ENCODE measurements around the gene KRTAP10-8.
"Not testable (repeated sequence)": the region's sequence is repeated elsewhere in the genome, so short reads cannot be mapped to it uniquely, and the experiment has no call there.

The KRTAP10-8 gene

DNA sequence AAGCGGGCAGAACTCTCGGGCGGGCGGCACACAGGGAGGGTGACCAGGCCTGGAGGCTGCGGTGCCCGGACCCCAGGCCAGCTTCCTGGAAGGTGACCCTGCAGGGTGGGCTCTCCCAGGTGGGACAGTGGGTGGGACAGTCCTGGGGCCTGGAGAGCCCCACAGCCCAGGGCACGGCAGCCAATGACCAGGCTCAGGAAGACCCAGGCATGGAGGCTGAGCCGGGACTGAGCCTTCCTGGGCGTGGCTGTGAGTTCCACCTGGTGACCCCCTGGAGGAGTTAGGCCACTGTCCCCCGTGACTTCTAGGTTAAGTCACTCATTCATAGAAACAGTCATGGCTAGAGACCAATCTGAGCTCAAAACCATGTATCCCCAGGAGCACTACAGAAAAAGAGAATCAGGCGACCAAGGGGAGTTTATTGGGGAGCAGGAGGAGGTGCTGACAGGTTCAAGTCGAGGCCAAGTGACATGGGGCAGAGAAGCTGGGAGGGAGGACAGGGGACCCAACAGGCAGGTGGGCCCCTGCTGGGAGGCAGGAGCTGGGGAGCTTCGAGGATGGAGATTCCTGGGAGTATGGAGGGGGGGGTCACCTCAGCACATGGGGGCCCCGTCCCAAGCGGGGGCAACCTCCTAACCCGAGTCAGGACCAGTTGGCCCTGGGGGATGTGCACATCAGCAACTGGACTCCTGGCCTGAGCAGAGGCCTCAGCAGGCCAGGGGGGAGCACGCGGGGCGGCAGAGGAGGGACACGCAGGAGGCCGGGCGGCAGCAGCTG lies 32.6 kb upstream of the KRTAP10-8 start:
- DNase-seq (ENCODE audit: low read depth): no peak

GRCh38 chr21:44579833-44580144 lies 32.1 kb upstream of the KRTAP10-8 start:
- DNase-seq (ENCODE audit: low read depth): no peak

DNA sequence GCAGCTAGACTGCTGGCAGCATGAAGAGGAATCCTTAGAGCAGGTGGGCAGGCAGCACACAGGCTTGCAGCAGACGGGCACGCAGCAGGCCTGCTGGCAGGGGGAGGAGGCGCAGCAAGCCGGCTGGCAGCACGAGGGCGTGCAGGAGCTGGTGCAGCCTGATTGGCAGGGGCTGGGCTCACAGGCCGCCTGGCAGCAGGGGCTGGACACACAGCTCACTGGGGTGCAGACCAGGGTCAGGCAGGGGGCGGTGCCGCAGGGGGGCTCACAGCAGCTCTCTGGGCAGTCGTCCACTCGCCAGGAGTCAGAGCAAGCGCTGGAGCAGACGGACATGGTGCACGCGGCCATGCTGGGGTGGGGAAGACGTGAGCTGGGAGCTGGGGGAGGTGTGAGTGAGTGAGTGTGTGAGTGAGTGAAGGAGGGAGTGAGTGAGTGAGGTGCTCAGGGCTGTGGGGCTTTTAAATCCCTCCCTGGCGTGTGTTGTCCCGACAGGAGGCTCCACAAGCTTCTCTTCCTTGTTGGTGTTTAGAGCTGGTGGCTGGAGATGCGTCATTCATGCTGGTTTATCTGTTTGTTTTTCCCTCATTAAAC lies 31.6 kb upstream of the KRTAP10-8 start, which contains the start of gene KRTAP10-5:
Gene KRTAP10-5 (minus strand): TSS at position 374 of the 591 bp plus-strand sequence. CDS start 26 bp downstream, at position 348.
- not testable (repeated sequence) for DNase-seq (ENCODE audit: low read depth)

DNA sequence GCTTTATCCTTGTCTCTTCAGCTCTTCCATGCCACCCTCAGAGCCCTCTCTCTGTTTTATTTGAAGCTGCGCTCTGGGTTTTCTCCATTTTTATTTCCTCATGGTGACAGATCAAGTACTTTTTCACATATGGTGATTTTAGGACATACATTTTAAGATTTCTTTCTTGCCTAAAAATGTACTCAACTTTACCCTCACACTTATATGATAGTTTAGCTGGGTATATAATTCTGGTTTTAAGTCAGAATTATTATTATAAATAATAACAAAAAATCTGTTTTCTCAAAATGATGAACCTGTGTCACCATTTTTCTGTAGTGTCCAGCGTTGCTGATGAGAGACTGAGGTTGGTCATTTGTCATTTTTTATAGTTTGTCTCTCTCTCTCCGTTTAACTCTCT lies 30.7 kb upstream of the KRTAP10-8 start:
- no peak for DNase-seq (ENCODE audit: low read depth)

DNA sequence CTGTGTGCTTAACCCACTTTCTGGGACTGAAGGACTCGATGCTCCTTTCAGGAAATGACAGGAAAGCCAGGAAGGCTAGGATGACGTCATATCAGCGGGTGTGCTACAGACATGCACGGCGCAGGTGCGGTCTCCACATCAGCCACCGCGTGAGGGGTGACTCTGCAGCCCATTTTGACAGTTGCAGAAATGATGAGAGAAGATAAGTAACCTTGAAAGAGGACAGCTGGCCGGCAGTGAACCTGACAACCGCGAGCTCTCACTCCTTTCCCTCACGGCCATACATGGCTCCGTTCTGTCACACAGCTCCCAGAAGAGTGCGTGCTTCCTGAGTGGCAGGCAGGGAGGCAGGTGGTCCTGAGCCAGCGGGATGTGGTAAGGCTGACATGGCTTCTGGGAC lies 29.8 kb upstream of the KRTAP10-8 start:
- DNase-seq (ENCODE audit: low read depth): no peak

DNA sequence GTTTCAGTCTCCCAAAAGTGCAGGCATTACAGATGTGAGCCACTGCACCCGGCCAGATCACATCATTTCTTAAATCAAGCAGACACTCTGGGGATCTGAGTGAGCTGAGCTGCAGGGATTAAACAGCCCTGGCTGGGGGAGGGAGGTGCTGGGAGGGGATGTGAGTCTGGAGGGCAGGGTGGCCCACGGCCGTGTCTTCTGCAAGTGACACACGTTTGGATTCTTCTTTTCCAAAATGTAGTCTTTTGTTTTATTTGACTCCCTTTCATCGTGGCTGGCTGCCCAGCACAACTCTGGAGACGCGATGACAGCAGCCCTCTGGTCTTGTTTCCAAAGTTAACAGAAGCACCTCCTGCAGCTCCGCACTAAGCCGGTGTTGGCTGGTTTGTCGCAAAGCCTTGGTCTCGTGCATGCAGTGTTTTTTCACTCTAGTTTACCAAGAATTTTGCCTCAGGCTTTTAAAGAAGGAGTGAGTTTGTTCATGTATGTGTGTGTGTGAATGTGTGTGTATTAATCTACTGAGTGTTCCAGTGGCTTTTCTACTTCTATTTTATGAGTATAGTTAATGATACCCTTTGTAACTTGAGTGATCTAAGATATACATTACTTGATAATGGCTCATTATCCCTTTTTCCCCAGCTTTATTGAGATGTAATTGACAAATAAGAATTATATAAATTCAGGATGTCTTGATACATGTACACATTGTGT lies 28.6 kb upstream of the KRTAP10-8 start:
- DNase-seq (ENCODE audit: low read depth): no peak

- no peak for DNase-seq (ENCODE audit: low read depth)
Observed at GRCh38 chr21:44583800-44584147, 28.1 kb upstream of the KRTAP10-8 start.

DNA sequence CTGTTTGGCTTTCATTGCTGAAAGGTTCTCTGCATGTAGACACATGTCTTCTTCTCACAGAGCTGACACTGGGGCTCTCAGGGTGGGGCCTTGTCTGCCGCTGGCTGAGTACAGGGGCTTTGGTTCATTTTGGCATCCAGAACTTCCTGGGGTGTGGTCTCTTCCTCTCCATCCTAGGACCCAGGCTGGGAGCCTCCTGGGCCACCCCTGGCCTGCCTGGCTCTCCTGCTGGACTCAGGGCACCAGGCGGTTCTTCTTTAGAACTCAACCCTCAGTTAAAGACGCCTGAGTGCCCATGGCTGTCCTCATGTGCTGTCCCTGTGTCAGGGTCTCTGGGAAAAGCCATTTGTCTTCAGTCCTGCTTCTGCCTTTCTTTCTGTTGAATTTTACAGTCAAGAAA lies 26.0 kb upstream of the KRTAP10-8 start:
- DNase-seq (ENCODE audit: low read depth): no peak

DNA sequence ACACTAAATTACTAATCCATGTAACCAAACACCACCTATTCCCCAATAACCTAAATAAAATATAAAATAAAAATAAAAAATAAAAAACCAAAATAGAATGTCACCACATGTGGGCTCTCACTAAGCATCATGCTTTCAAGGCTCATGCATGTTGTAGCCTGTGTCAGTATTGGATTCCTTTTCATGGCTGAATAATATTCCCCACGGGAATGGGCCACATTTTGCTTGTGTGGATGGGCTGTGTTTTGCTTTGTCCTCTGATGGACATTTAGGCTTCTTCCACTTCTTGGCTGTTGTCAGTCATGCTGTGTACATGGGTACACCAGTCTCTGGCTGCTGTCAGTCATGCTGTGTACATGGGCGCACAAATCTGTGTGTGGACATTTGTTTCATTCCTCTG lies 22.8 kb upstream of the KRTAP10-8 start:
- DNase-seq (ENCODE audit: low read depth): no peak

DNA sequence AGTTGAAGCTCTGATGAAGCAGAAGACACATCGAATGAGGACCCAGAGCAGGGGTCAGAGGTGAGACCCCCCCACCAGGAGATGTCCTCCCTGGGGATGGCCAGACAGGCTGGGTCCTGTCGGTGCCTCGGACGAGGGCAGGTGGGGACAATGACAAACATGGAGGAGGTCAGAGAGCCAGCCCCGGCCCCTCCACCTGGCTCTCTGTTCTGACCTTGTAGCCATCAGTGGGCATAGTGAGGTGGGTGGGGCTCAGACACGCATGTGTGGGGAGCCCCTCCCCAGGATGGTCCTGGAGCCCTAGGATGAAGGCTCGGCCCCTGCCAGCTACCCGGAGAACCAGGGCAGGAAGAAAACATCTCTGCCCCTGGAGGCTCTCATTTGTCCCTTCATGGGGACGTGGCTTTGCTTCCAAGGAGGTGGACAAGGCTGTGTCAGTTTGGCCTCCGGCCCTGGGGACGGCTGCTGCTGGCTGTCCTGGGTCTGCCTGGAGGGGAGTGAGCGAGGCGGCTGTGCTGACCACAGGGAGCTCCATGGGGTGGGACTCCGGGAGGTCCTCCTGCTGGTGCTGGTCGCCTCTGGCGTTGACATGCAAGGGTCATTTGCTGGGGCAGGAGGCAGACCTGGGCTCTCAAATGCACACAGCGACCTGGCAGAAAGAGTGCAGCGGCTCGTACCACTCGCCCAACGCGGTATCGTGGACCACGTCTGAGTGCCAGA lies 22.1 kb upstream of the KRTAP10-8 start:
- DNase-seq (ENCODE audit: low read depth): no peak

GRCh38 chr21:44590311-44590721 lies 21.6 kb upstream of the KRTAP10-8 start:
- DNase-seq (ENCODE audit: low read depth): no peak

- DNase-seq (ENCODE audit: low read depth): not testable (repeated sequence)
Observed at GRCh38 chr21:44590897-44591800, 20.7 kb upstream of the KRTAP10-8 start.

DNA sequence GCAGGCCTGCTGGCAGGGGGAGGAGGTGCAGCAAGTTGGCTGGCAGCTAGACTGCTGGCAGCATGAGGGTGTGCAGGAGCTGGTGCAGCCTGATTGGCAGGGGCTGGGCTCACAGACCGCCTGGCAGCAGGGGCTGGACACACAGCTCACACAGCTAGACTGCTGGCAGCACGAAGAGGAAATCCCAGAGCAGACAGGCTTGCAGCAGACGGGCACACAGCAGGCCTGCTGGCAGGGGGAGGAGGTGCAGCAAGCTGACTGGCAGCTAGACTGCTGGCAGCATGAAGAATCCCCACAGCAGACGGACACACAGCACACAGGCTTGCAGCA lies 20.1 kb upstream of the KRTAP10-8 start:
- not testable (repeated sequence) for DNase-seq (ENCODE audit: low read depth)

DNA sequence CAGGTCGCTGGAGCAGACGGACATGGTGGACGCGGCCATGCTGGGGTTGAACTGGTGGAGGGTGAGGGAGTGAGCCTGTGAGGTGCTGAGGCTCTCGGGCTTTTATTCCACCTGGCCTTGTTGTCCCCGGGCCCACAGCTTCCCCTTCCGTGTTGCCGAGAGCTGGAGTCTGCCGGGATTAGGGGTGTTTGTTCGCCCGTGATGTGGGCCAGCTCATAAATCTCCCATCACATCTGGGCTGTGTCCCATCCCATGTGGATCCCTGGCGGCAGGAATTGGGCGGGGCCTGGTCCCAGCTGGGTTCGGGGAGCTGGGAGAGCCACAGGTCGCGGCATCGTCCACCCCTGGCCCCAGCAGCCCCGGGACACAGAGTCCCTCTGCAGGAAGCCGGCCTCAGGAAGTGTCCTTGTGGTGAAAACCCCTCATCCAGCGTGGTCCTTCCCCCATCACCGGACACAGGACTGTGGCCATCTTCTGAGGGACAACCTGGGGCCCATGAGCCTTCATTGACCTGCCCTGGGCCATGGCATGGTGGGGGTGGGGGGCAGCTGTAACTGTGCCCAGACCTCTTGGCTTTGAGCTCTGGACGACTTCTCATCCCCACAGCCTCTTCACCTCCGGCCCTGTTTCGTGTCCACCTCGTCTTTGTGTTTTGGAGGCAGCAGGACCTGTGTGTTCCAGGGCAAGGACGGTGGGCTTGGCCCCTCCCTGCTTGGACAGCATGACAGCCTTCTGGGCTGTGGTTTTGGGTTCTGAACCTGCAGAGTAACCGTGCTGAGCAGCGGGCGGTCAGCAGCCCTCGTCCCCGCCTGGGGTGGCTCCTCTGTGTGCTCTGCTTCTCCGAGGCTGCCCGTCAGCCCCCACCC lies 19.2 kb upstream of the KRTAP10-8 start, which contains the start of gene KRTAP10-6:
Gene KRTAP10-6 (minus strand): TSS at position 60 of the 866 bp plus-strand sequence. CDS start 21 bp downstream, at position 39.
- no peak for DNase-seq (ENCODE audit: low read depth)

- no peak for DNase-seq (ENCODE audit: low read depth)
Observed at GRCh38 chr21:44593598-44594405, 18.1 kb upstream of the KRTAP10-8 start.

- DNase-seq (ENCODE audit: low read depth): no peak
Observed at GRCh38 chr21:44594406-44594916, 17.4 kb upstream of the KRTAP10-8 start.

- no peak for DNase-seq (ENCODE audit: low read depth)
Observed at GRCh38 chr21:44595524-44595923, 16.4 kb upstream of the KRTAP10-8 start.

DNA sequence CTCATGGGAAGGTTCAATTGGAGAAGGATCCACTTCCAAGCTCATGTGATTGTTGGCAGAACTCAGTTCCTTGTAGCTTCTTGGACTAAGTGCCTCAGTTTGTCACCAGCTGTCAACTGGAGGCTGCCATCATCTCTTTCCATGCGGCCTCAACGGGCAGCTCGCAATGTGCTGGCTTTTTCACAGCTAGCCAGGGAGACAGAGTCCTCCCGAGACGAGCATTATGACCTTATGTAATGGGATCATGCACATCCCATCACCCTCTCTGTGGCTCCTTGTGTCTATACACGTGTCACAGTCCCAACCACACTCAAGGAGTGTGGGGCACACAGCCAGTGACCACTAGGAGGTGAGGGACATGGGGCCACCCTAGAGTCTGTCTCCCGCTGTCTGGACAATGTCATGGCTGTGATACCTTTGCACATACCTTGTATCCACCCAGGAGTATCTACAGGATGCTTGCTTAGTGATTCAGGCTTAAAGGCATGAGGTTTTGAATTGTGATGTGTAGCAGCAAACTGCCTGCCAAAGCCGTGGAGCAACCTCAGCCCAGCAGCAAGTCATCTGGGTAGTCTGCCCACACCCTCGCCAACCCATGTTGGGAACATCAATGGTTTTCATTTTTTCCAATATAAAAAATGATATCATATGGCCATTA lies 15.7 kb upstream of the KRTAP10-8 start:
- no peak for DNase-seq (ENCODE audit: low read depth)

GRCh38 chr21:44598061-44598460 lies 13.8 kb upstream of the KRTAP10-8 start:
- DNase-seq (ENCODE audit: low read depth): no peak
